Mononuclear cell (primary cell): Measurements from ENCODE around the gene HNRNPH2. TPM values are rescaled to one million over a fixed set of nuclear protein-coding genes. Genes with fewer than 3 reads are reported as not detected.
A peak's percentile ranks its signal among the peaks of the same experiment; 100 is the strongest.

Source experiments
- H3K27me3 ChIP-seq: 2 replicates; pipeline ENCODE4 v1.6.0; 2011; ENCODE audit warnings: low read length, control low read depth; ENCODE audit not compliant: insufficient read depth
- H3K4me1 ChIP-seq: 2 replicates; pipeline ENCODE4 v1.5.1; 2011; ENCODE audit warnings: mild to moderate bottlenecking, low read length, control low read depth; ENCODE audit not compliant: insufficient read depth
- H3K4me3 ChIP-seq: 2 replicates; pipeline ENCODE4 v1.5.1; 2011; ENCODE audit warnings: mild to moderate bottlenecking, low read length, moderate library complexity
- H3K9me3 ChIP-seq: 2 replicates; pipeline ENCODE4 v1.5.1; 2011; ENCODE audit warnings: low read depth, mild to moderate bottlenecking, control low read depth, low read length
- total RNA-seq: library from RNA; depleted of rRNA; stranded (reverse); fragments of >200 nt; gene quantifications from one replicate; pipeline ENCODE4 v1.2.3, GENCODE V29; 2012

Gene HNRNPH2
- total RNA-seq, 1 donor: 75.5 TPM

- H3K27me3 ChIP-seq: no peaks in the 10 kb centered on the region
- no peaks in the 10 kb centered on the region for H3K9me3 ChIP-seq
- H3K4me1 ChIP-seq: peaks cover 38% of the 10 kb centered on the region
- no peak overlapping the region for H3K4me3 ChIP-seq
These were observed 7.4 kb downstream of the HNRNPH2 start for GRCh38 chrX:101415180-101416145.

- H3K4me1 ChIP-seq: peaks cover 32% of the 10 kb centered on the region
- no peaks in the 10 kb centered on the region for H3K9me3 ChIP-seq
These were observed 8.7 kb downstream of the HNRNPH2 start for GRCh38 chrX:101416691-101417090.

GRCh38 chrX:101417190-101417589 is 9.2 kb downstream of the HNRNPH2 start:
- H3K4me3 ChIP-seq: no peak overlapping the region

More at GRCh38 chrX:101416691-101417090, 8.7 kb downstream of the HNRNPH2 start:
- no peaks in the 10 kb centered on the region for H3K27me3 ChIP-seq
- no peak overlapping the region for H3K4me3 ChIP-seq

GRCh38 chrX:101417981-101418841 is 10.2 kb downstream of the HNRNPH2 start:
- no peaks in the 10 kb centered on the region for H3K9me3 ChIP-seq
- peaks cover 23% of the 10 kb centered on the region for H3K4me1 ChIP-seq
- H3K4me3 ChIP-seq: peak overlapping the region; percentile 55
- H3K27me3 ChIP-seq: no peaks in the 10 kb centered on the region

More at GRCh38 chrX:101417190-101417589, 9.2 kb downstream of the HNRNPH2 start:
- peaks cover 27% of the 10 kb centered on the region for H3K4me1 ChIP-seq
- H3K27me3 ChIP-seq: no peaks in the 10 kb centered on the region
- H3K9me3 ChIP-seq: no peaks in the 10 kb centered on the region

- Histone ChIP-seq H3K4me3 (no peak overlapping the region), H3K9me3 (no peaks in the 10 kb centered on the region), H3K27me3 (no peaks in the 10 kb centered on the region), H3K4me1 (peaks cover 23% of the 10 kb centered on the region)
These were observed 11.5 kb downstream of the HNRNPH2 start for GRCh38 chrX:101419489-101419888.

GRCh38 chrX:101427954-101428353 is 19.9 kb downstream of the HNRNPH2 start:
- H3K27me3 ChIP-seq: no peaks in the 10 kb centered on the region

GRCh38 chrX:101429934-101430333 is 21.9 kb downstream of the HNRNPH2 start:
- H3K9me3 ChIP-seq: no peaks in the 10 kb centered on the region
- no peaks in the 10 kb centered on the region for H3K27me3 ChIP-seq
- no peak overlapping the region for H3K4me3 ChIP-seq
- peaks cover 6% of the 10 kb centered on the region for H3K4me1 ChIP-seq

More at GRCh38 chrX:101427954-101428353, 19.9 kb downstream of the HNRNPH2 start:
- Histone ChIP-seq H3K4me3 (no peak overlapping the region), H3K9me3 (no peaks in the 10 kb centered on the region), H3K4me1 (peaks cover 6% of the 10 kb centered on the region)

- Histone ChIP-seq H3K9me3 (no peaks in the 10 kb centered on the region), H3K4me3 (no peak overlapping the region), H3K27me3 (no peaks in the 10 kb centered on the region), H3K4me1 (peaks cover 6% of the 10 kb centered on the region)
These were observed 22.5 kb downstream of the HNRNPH2 start for GRCh38 chrX:101430457-101431078.

- no peaks in the 10 kb centered on the region for H3K4me1 ChIP-seq
- H3K27me3 ChIP-seq: no peaks in the 10 kb centered on the region
- no peak overlapping the region for H3K4me3 ChIP-seq
- no peaks in the 10 kb centered on the region for H3K9me3 ChIP-seq
These were observed 34.1 kb downstream of the HNRNPH2 start for GRCh38 chrX:101442085-101442484.

- no peak overlapping the region for H3K4me3 ChIP-seq
- no peaks in the 10 kb centered on the region for H3K4me1 ChIP-seq
- no peaks in the 10 kb centered on the region for H3K27me3 ChIP-seq
- H3K9me3 ChIP-seq: no peaks in the 10 kb centered on the region
These were observed 41.3 kb downstream of the HNRNPH2 start for GRCh38 chrX:101449279-101449678.

GRCh38 chrX:101450085-101450484 is 42.1 kb downstream of the HNRNPH2 start:
- no peaks in the 10 kb centered on the region for H3K4me1 ChIP-seq
- H3K9me3 ChIP-seq: no peaks in the 10 kb centered on the region
- no peaks in the 10 kb centered on the region for H3K27me3 ChIP-seq
- H3K4me3 ChIP-seq: no peak overlapping the region

- Histone ChIP-seq H3K27me3 (no peaks in the 10 kb centered on the region), H3K4me3 (no peak overlapping the region), H3K4me1 (no peaks in the 10 kb centered on the region), H3K9me3 (no peaks in the 10 kb centered on the region)
These were observed 42.9 kb downstream of the HNRNPH2 start for GRCh38 chrX:101450961-101451360.

- H3K4me3 ChIP-seq: no peak overlapping the region
- no peaks in the 10 kb centered on the region for H3K27me3 ChIP-seq
- no peaks in the 10 kb centered on the region for H3K9me3 ChIP-seq
- H3K4me1 ChIP-seq: no peaks in the 10 kb centered on the region
These were observed 44.0 kb downstream of the HNRNPH2 start for GRCh38 chrX:101452056-101452455.

GRCh38 chrX:101460669-101461068 is 52.6 kb downstream of the HNRNPH2 start:
- Histone ChIP-seq H3K27me3 (no peaks in the 10 kb centered on the region), H3K9me3 (no peaks in the 10 kb centered on the region), H3K4me3 (no peak overlapping the region), H3K4me1 (no peaks in the 10 kb centered on the region)

- Histone ChIP-seq H3K27me3 (no peaks in the 10 kb centered on the region), H3K4me3 (no peak overlapping the region), H3K9me3 (no peaks in the 10 kb centered on the region), H3K4me1 (no peaks in the 10 kb centered on the region)
These were observed 54.9 kb downstream of the HNRNPH2 start for GRCh38 chrX:101462892-101463291.
